ENCODE data around the gene ATRIP. TPM values are rescaled to one million over a fixed set of nuclear protein-coding genes. Genes with fewer than 3 reads are reported as not detected.
A peak's percentile ranks its signal among the peaks of the same experiment; 100 is the strongest.

ATRIP gene
- total and polyA plus RNA-seq, 2 of the 4 experiments (the other 2 are of a cell fraction): 6.8 to 10.8 TPM

- H3K4me3 ChIP-seq (ENCODE audit: insufficient read depth, low read depth, low read length): no peak overlapping the region
- TF ChIP-seq SMC3 (IDR thresholded peaks at IDR 0.05; ENCODE audit: low read depth, low read length) (no peak), RAD21 (IDR thresholded peaks at IDR 0.05; ENCODE audit: low read length) (no peak), FOS (IDR thresholded peaks at IDR 0.05; ENCODE audit: low read depth, low read length) (no peak), CHD1 (IDR thresholded peaks at IDR 0.05; ENCODE audit: low read depth, low read length) (no peak), MAFK (IDR thresholded peaks at IDR 0.05; ENCODE audit: low read depth, low read length) (no peak), BHLHE40 (IDR thresholded peaks at IDR 0.05; ENCODE audit: low read depth, low read length) (no peak), RFX5 (IDR thresholded peaks at IDR 0.05; ENCODE audit: low read depth, low read length) (no peak), NFE2L2 (IDR thresholded peaks at IDR 0.05; ENCODE audit: low read depth, low read length) (no peak), ELK1 (IDR thresholded peaks at IDR 0.05; ENCODE audit: borderline replicate concordance, low read depth, low read length) (no peak), CTCF (conservative IDR thresholded peaks at IDR 0.05; ENCODE audit: low read depth, low read length) (no peak), MXI1 (IDR thresholded peaks at IDR 0.05; ENCODE audit: borderline replicate concordance, low read depth, low read length) (no peak), CEBPB (IDR thresholded peaks at IDR 0.05; ENCODE audit: low read depth, low read length) (no peak), RCOR1 (IDR thresholded peaks at IDR 0.05; ENCODE audit: insufficient replicate concordance, low read length) (no peak), MAZ (IDR thresholded peaks at IDR 0.05; ENCODE audit: borderline replicate concordance, low read depth, low read length) (no peak), POLR2A (IDR thresholded peaks at IDR 0.05; ENCODE audit: low read depth, low read length) (no peak)
Observed at GRCh38 chr3:48431224-48432029, 15.1 kb upstream of the ATRIP start.

More at GRCh38 chr3:48431224-48432029, 15.1 kb upstream of the ATRIP start:
- Histone ChIP-seq H3K79me1 (ENCODE audit: low read depth in 1 of 2, low read length in 2 of 2) (peaks cover 12 to 43% of the 10 kb centered on the region in 2 experiments; a peak in 3 of 4 replicates), H3K4me2 (ENCODE audit: low read depth, low read length) (no peak overlapping the region), H4K8ac (ENCODE audit: low read depth in 2 of 2, low read length in 2 of 2) (no peak overlapping the region), H3K14ac (replicated peaks; ENCODE audit: low read depth, low read length) (no peak overlapping the region), H3K9me1 (ENCODE audit: insufficient read depth, low read length) (peaks cover 7% of the 10 kb centered on the region), H3K27ac (ENCODE audit: insufficient read depth, low read length) (no peak overlapping the region), H3K4ac (ENCODE audit: low read depth, low read length) (no peak overlapping the region), H2AK9ac (replicated peaks; ENCODE audit: low read depth, low read length, poor library complexity) (peak overlapping the region; percentile 19), H3K23ac (ENCODE audit: low read depth, low read length) (no peak overlapping the region), H3K9ac (ENCODE audit: low read depth, low read length) (no peak overlapping the region), H2BK15ac (ENCODE audit: low read depth, low read length) (no peak overlapping the region), H3K27me3 (ENCODE audit: control insufficient read depth, insufficient read depth, low read length) (no peaks in the 10 kb centered on the region), H3K4me1 (ENCODE audit: control insufficient read depth, insufficient read depth, low read length) (peaks cover 16% of the 10 kb centered on the region; the same call in 1 of the 2 replicates), H3K18ac (ENCODE audit: low read depth, low read length) (no peak overlapping the region), H2AK5ac (ENCODE audit: low read depth, low read length) (no peak overlapping the region), H2BK20ac (ENCODE audit: low read depth, low read length) (no peak overlapping the region), H3K56ac (ENCODE audit: extremely low read depth, insufficient read depth, low read length) (0 out of 2 replicates have a peak overlapping the region, but pooled peaks have one; percentile 7), H4K91ac (ENCODE audit: insufficient read depth, low read depth, low read length) (no peak overlapping the region), H4K20me1 (ENCODE audit: insufficient read depth, low read length) (peaks cover 12% of the 10 kb centered on the region), H3K9me3 (ENCODE audit: control insufficient read depth, insufficient read depth, low read length) (no peaks in the 10 kb centered on the region), H2BK5ac (ENCODE audit: low read depth, low read length, poor library complexity, severe bottlenecking) (peak overlapping the region; percentile 10), H3K36me3 (ENCODE audit: control insufficient read depth, insufficient read depth, low read length) (peaks cover 18% of the 10 kb centered on the region), H4K5ac (ENCODE audit: low read depth, low read length) (no peak overlapping the region), H2BK120ac (ENCODE audit: low read depth, low read length) (peak overlapping the region; percentile 23; the same call in 1 of the 2 replicates), H2AFZ (replicated peaks; ENCODE audit: low read length, poor library complexity) (no peak overlapping the region)
- ChIA-PET POLR2A (ENCODE audit: unreplicated experiment) (no interaction called here), CTCF (interaction anchor here (2.7 kb wide), 1 partner anchor 31 kb away, joined by 16 read pairs; no protein-coding TSS in a partner anchor)
- intact Hi-C loops (cut with micrococcal nuclease): no loop called here
- no TSS peak for BruUV-seq (replicated peaks)
- in situ Hi-C loops (cut with MboI; ENCODE audit: low sequenced_read_pairs): no loop called here
- no CpG with 5 or more reads among the region's 8 CpGs for WGBS, 2 experiments (ENCODE audit: extremely low coverage in 2 of 2, insufficient read length in 1 of 2)
- dilution Hi-C loops (cut with HindIII; ENCODE audit: low sequenced_read_pairs, unreplicated experiment): no loop called here
- DNase-seq (no peak), ATAC-seq (ENCODE audit: low read depth) (no peak)

Measured in IMR-90 (cell line).